NCI-H2171 (cell line): Measurements from ENCODE around the gene SAPCD1.

Experiments used
- DNase-seq: peaks from one replicate; lab custom pipeline; 2025; lab: John Stamatoyannopoulos, UW

SAPCD1 gene

GRCh38 chr6:31752739-31753319 is 9.6 kb upstream of the SAPCD1 start:
- DNase-seq: no peak

- no peak for DNase-seq
These were observed 4.2 kb upstream of the SAPCD1 start for GRCh38 chr6:31758281-31758680.

DNA sequence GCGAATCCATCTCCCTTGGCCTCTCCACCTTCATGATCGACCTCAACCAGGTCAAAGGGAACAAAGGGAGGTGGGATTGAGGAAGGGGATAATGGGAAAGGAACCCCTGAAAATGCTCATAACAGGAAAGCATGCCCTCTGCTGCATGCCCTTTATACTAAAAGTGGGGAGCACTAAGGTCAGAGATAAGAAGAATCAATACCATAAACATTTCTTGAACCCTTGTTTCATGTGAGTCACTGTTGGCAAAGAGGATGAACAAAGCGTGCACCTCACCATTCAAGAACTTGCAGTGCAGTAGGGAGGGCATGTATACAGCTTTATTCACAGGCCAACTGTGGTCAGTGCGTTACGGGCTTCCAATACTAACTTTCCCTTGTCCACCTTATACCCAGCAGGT is 1.7 kb upstream of the SAPCD1 start:
- no peak for DNase-seq

DNA sequence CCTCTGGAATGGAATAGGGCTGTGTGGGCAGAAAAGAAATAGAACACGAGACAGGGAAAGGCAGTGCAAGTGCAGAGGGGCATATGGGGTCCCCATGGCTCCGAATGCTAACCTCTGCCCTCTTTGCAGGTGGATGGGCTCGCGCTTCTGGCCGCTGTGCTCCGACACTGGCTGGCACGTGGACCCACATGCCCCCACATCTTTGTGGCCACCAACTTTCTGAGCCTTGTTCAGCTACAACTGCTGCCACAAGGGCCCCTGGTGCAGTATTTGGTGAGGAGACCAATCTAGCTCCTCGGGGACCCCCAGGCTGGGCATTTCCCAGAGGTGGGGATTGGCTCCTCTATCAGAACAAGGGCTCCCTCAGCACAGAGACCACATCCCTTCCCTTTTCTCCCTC is 1.1 kb upstream of the SAPCD1 start:
- DNase-seq: no peak

DNA sequence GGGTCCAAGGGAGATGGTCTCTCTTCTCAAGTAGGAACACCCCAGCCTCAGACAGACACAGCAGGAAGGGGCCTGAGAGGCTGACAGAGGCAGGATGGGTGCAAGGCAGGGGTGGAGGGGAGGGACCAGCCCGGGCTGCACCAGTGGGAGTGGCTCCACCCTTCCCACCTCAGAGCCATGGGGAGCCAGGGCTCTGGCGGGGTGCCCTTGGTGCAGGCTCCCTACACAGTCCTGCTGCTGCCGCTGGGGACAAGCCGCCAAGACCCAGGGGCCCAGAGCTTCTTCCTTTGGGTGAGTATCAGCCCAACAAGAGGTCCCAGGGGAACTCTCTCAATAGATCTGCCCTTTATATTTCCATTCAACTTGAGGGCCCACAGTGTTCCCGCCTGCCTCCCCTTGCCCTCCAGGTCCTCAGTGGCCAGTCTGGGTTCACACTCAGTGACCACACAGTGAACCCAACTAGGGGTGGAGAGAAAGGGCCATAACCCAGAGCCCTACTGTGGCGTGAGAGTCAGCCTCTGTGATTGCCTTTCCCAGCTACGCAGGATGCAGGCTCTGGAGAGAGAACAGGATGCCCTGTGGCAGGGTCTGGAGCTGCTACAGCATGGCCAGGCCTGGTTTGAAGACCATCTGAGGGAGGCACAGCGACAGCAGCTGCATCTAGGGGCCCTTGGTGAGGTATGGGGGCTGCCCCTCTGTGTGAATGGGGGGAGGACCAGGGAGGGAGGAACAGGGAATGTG is 592 bp downstream of the SAPCD1 start:
- no peak for DNase-seq

- DNase-seq: no peak
These were observed 1.1 kb downstream of the SAPCD1 start for GRCh38 chr6:31763619-31763940.

DNA sequence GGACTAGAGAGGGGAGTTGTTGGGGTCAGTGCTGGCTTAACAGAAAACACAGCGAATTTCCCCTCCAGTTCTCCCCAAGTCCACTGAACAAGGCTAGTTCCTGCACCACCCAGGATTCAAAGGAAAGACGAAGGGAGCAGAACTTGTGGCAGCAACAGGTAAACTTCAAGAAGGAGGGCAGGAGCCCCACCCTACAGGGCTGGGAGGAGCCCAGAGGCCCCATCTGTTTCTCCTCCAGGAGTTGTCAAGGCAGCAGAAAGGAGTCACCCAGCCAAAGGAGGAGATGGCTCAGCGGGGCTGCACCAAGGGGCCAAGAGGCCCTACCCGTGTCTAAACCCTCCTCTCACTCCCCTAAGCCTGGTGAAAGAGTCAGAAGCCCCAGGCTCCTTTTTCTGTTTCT is 1.7 kb downstream of the SAPCD1 start:
- no peak for DNase-seq

GRCh38 chr6:31765559-31765909 is 3.1 kb downstream of the SAPCD1 start:
- no peak for DNase-seq

DNA sequence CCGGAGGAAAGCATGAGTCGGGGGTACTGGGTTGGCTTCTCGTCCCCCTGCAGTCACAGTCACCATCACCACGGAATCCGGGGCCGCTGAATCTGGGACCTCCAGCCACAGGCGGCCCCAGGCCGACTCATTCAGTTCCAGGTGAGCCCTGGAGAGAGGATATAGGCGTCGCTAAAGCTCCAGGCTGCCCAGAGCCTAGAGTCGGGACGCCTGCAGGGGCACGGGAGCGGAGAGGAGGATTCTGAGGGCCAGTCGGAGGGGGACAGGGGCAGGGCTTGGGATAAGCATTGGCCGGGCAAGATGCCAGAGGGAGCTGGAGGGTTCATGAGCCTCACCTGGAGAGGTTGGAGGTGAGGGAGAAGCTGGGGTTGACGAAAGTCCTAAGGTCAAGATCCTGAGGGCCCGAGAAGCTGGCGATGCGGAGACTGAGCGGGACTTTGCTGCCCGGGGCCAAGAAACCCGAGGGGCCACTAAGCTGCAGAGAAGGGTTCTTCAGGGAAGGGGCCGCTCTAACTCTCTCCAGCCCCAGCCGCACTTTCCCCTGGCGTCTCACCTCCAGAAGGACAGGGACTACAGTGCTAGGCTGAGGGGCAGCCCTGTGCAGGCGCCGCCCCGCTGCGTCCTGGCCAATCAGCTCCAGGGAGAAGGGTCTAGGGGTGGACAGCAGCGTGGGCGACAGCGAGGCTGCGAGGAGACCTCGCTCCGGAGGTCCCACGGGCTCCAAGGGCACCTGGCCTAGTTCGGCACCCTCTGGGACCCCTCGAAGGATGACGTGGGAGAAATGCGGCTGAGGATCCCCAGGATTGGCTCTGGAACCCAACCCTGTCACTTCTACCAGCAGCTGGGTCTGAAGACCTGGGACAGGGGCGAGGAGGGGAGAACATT is 3.7 kb downstream of the SAPCD1 start:
- DNase-seq: no peak

GRCh38 chr6:31767096-31767645 is 4.7 kb downstream of the SAPCD1 start:
- DNase-seq: no peak

DNA sequence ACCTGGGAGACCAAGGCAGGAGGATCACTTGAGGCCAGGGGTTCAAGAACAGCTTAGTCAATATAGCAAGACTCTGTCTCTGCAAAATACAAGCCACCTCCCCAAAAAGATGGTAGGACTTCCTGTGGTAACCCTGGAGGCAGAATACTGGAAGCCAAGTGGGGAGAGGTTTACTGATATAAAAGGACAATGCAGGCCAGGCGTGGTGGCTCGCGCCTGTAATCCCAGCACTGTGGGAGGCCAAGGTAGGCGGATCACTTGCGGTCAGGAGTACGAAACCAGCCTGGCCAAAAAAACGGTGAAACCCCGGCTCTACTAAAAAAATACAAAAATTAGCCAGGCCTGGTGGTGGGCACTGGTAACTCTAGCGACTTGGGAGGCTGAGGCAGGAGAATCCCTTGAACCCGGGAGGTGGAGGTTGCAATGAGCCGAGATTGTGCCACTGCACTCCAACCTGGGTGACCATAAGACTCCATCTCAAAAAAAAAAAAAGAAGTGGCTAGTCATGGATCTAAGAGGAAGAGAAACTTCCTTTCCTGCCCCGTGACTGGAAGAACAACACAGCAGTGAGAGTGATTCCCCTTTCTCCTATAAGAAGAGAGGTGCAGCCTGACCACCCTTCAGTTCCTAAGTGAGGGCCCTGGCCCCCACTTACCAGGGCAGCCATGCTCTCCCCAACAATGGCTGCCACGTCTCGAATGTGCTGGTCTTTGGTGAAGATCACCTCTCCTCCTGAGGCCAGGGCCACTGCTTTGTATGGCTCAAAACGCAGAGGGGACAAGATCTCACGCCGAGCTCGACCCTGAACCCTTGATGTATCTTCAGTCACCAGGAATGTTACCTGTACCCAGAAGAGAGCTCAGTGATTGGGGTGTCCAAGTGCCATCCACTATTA is 6.2 kb downstream of the SAPCD1 start:
- DNase-seq: no peak

- peak; percentile 24 for DNase-seq
These were observed 7.4 kb downstream of the SAPCD1 start for GRCh38 chr6:31769684-31770371.

- no peak for DNase-seq
These were observed 8.4 kb downstream of the SAPCD1 start for GRCh38 chr6:31770860-31771259.

DNA sequence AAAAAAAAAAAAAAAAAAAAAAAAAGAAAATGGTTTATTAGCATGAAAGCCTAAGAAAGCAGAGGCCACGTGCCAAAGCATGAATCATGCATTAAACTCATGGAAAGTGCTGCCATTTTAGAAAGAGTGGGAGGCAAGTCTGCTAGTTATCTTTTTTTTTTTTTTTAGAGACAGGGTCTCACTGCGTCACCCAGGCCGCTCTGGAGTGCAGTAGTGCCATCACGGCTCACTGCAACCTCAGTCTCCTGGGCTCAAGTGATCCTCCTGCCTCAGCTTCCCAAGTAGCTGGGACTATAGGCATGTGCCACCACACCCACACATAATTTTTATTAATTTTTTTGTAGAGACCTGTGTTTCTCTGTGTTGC is 9.5 kb downstream of the SAPCD1 start:
- DNase-seq: no peak

- DNase-seq: no peak
These were observed 12.7 kb downstream of the SAPCD1 start for GRCh38 chr6:31775184-31775583.

DNA sequence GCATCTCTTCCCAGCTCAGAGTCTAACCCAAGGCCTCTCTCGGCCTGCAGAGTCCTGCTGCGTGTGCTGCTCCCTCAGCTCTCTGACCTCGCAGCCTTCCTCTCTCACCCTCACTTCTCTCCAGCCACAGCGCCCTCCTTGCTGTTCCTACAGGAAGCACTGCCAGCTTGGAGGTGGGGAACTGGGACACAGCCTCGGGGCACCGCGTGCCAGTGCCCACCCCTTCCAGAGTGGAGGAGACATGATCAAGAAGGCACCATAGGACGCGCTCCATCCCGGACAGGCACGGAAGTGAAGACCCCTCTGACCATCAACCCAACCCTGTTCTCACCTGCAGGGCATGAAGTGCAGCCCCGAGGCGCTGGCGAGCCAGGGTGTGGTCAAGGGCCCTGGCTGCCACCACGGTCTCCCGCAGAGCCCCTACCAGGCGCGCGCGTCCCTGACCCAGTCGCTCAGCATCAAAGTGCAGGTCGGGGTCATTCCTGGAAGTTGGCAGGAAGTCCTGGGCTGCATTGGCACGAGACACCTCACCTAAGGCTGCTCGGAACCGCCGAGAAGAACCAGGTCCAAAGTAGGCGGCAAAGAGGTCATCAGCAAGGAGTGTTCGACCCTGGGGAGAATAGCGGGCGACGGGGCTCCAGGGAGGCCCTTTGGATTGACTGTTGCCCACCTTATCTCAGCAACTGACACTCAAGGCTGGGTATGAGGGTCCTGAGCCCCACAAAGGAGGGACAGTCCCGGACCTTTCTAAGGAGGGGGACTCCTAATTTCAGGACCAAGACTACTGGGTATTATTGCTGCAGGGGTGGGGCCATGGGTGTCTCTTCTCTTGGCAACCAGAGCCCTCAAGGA is 13.4 kb downstream of the SAPCD1 start:
- no peak for DNase-seq

GRCh38 chr6:31776485-31776988 is 14.1 kb downstream of the SAPCD1 start:
- peak; percentile 46 for DNase-seq

DNA sequence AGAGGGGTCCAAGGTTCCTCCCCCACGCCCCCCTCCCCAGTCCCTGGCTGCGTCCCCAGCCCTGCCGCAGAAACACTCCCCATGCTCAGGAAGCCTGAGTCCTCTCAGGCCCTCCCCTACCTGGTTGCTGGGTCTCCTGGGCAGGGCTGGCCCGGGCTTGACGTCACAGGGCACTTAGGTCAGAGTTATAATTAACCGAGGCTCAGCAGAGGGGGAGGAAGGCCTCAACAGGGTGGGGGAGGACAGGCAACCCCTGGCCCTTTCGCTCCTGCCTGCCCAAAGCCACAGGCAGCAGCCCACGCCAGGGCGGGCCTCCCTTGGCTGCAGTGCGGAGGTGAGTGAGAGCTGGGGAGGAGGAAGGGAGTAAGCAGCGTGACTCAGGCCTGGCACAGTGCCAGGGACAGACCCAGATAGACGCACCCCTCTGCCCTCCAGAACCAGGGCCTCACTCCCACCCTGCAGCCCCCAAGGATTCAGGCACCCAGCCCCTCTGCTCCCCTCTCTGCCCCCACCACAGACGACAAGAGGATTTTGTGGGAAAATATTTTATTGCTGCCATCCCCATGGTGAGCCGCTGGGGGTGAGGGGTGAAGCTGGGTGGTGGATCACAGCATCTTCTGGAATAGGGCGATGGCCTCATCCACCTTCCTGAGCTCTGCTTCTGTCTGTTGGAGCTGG is 14.7 kb downstream of the SAPCD1 start, which contains the start of gene VWA7:
TSS of gene VWA7 (minus strand) at position 340 of the 678 bp plus-strand sequence. CDS start 549 bp downstream, outside the sequence.
- DNase-seq: peak; percentile 46

DNA sequence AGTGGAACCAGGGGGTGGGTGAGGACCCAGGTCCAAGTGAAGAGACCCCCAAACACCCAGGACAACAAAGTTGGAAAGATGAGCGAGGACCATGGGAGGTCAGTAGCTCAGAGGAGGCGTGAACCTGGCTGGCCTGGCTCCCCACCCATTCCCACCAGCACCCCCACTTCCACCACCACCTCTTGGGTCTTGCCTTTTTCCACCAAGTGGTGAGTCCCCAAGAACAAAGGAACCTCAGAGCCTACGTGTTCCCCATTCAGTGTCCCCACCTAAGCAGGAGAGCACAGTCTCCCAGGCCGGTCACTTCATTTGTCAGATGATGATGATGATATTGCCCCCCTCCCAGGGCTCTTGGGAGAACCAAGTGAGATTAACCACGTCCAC is 15.2 kb downstream of the SAPCD1 start:
- DNase-seq: no peak
